Lung (tissue), 12 donors: ENCODE measurements around the gene DUSP9. TPM values are rescaled to one million over a fixed set of nuclear protein-coding genes. Genes with fewer than 3 reads are reported as not detected.

ENCODE experiments used
- ATAC-seq: fragments of 200-7000 bp; cut with Tn5 transposase; one replicate; pipeline ENCODE4 v1.9.1; 2020; ENCODE audit warnings: moderate number of reproducible peaks; ENCODE audit not compliant: insufficient read depth, low FRiP score
- DNase-seq, 3 donors: peaks; one replicate each; pipeline ENCODE4 v3.0.0-alpha.2; 2013 to 2017
- H3K27ac ChIP-seq, 2 donors: one replicate each; pipeline ENCODE4 v1.5.1; 2013; ENCODE audit warnings: mild to moderate bottlenecking in 2 of 2, moderate library complexity in 2 of 2, control low read depth in 1 of 2, inconsistent platforms in 1 of 2, low read depth in 1 of 2, low read length in 1 of 2
- H3K27me3 ChIP-seq, 3 donors: one replicate each; pipeline ENCODE4 v1.5.1; 2013; ENCODE audit warnings: low read length in 2 of 3; ENCODE audit not compliant: control insufficient read depth in 3 of 3, insufficient read depth in 3 of 3
- H3K36me3 ChIP-seq, 4 donors: one replicate each; pipeline ENCODE4 v1.5.1; 2013; ENCODE audit warnings: low read length in 4 of 4, mild to moderate bottlenecking in 1 of 4, moderate library complexity in 1 of 4; ENCODE audit not compliant: control insufficient read depth in 4 of 4, insufficient read depth in 4 of 4
- H3K4me1 ChIP-seq, 5 donors: one replicate each; pipeline ENCODE4 v1.5.1; 2013; ENCODE audit warnings: low read length in 5 of 5, mild to moderate bottlenecking in 2 of 5, moderate library complexity in 1 of 5; ENCODE audit not compliant: control insufficient read depth in 5 of 5, insufficient read depth in 5 of 5
- H3K4me3 ChIP-seq: one replicate; pipeline ENCODE4 v1.5.1; 2013; ENCODE audit warnings: mild to moderate bottlenecking, control low read depth, moderate library complexity
- H3K9ac ChIP-seq, 2 donors: one replicate each; pipeline ENCODE4 v1.5.1; 2013; ENCODE audit warnings: low read length in 2 of 2, control low read depth in 1 of 2; ENCODE audit not compliant: insufficient read depth in 1 of 2
- H3K9me3 ChIP-seq, 4 donors: one replicate each; pipeline ENCODE4 v1.5.1; 2013; ENCODE audit warnings: low read length in 3 of 4, mild to moderate bottlenecking in 1 of 4, moderate library complexity in 1 of 4; ENCODE audit not compliant: control insufficient read depth in 4 of 4, insufficient read depth in 3 of 4
- CTCF ChIP-seq: IDR thresholded peaks from 2 replicates; pipeline ENCODE4 v1.5.1; 2012; ENCODE audit warnings: mild to moderate bottlenecking; ENCODE audit errors: control extremely low read depth, extremely low read depth
- WGBS, 2 donors: extraction: QIAGEN DNeasy Blood & Tissue Kit; methylation state at CpG; one replicate each; pipeline ENCODE4 v1.1.7; 2013; 5-methylcytosine and 5-hydroxymethylcytosine counted together
- polyA plus RNA-seq, 2 donors: library from polyadenylated mRNA; stranded (reverse); fragments of 200-250 nt; gene quantifications; one replicate each; pipeline ENCODE4 v1.2.1, GENCODE V29; 2013
- total RNA-seq, 2 donors: library from RNA; depleted of rRNA in 1 of 2; stranded (reverse); fragments of >200 nt in 1 of 2; gene quantifications; one replicate each; pipeline ENCODE4 v1.2.1, GENCODE V29; 2014 to 2021
- donor health status: control.
- donor health status: control.
- donor health status: Bipolar disorder and iron deficiency.
- donor health status: healthy.
- donor health status: DM: yes; HTN: yes; CAD: no.

The DUSP9 gene
- total and polyA plus RNA-seq, 4 donors, result 0.10 to 0.55 (median 0.23) TPM

GRCh38 chrX:153611298-153612095, 35.5 kb upstream of the DUSP9 start:
- Histone ChIP-seq H3K27ac (no peak overlapping the region), H3K27me3 (peaks cover 3 to 10% (median 3%) of the 10 kb centered on the region in 3 donors)

GRCh38 chrX:153612413-153612812, 34.6 kb upstream of the DUSP9 start:
- no peak for ATAC-seq
- no peak for TF ChIP-seq CTCF

More at GRCh38 chrX:153611298-153612095, 35.5 kb upstream of the DUSP9 start:
- TF ChIP-seq CTCF, result no peak
- ATAC-seq (no peak), DNase-seq (no peak)
- Histone ChIP-seq H3K4me3 (no peak overlapping the region), H3K36me3 (no peaks in the 10 kb centered on the region), H3K4me1 (no peaks in the 10 kb centered on the region), H3K9ac (no peak overlapping the region), H3K9me3 (peaks cover 0 to 6% (median 0%) of the 10 kb centered on the region in 4 donors)
- 81 to 85% methylated on average over 10 to 14 of the region's 14 CpGs for WGBS, 2 donors

GRCh38 chrX:153614818-153615217, 32.2 kb upstream of the DUSP9 start:
- TF ChIP-seq CTCF, result no peak
- H3K27me3 ChIP-seq, result peaks cover 3 to 10% (median 4%) of the 10 kb centered on the region in 3 donors
- DNase-seq, result no peak
- no peak overlapping the region for H3K4me3 ChIP-seq
- H3K27ac ChIP-seq, result no peak overlapping the region
- H3K36me3 ChIP-seq, result no peaks in the 10 kb centered on the region
- WGBS, 2 donors, result 62 to 68% methylated on average over 6 of the region's 6 CpGs
- no peak overlapping the region for H3K9ac ChIP-seq
- H3K9me3 ChIP-seq, result peaks cover 0 to 8% (median 0%) of the 10 kb centered on the region in 4 donors
- no peak for ATAC-seq
- H3K4me1 ChIP-seq, result no peaks in the 10 kb centered on the region

More at GRCh38 chrX:153612413-153612812, 34.6 kb upstream of the DUSP9 start:
- H3K4me3 ChIP-seq, result no peak overlapping the region
- no peak for DNase-seq
- WGBS, 2 donors, result 81 to 88% methylated on average over 9 to 10 of the region's 10 CpGs
- H3K9ac ChIP-seq, result no peak overlapping the region
- no peaks in the 10 kb centered on the region for H3K4me1 ChIP-seq
- H3K27me3 ChIP-seq, result peaks cover 3 to 10% (median 4%) of the 10 kb centered on the region in 3 donors
- no peak overlapping the region for H3K27ac ChIP-seq
- H3K9me3 ChIP-seq, result peaks cover 0 to 9% (median 0%) of the 10 kb centered on the region in 4 donors
- no peaks in the 10 kb centered on the region for H3K36me3 ChIP-seq
